K562 (cell line): ENCODE results near the gene ADORA2A. TPM values are rescaled to one million over a fixed set of nuclear protein-coding genes. Genes with fewer than 3 reads are reported as not detected.

Experiments
- ATAC-seq: fragments of 200-7000 bp; cut with Tn5 transposase; 3 replicates; pipeline ENCODE4 v1.9.1; 2020; ENCODE audit warnings: moderate library complexity
- BruUV-seq: library from RNA; stranded (reverse); fragments of 400-500 nt; replicated peaks from 2 replicates; lab custom pipeline; 2021; lab: Mats Ljungman, UMichigan
- CTCF ChIA-PET: fragments of 300-600 bp; formaldehyde crosslinking; extraction: SDS; loops from one replicate; lab custom pipeline; 2021; ENCODE audit warnings: low intra/inter-chr PET ratio; lab: Yijun Ruan, JAX
- POLR2A ChIA-PET: fragments of 300-600, 350-650 bp; sonication (Branson Sonifier 250); formaldehyde crosslinking; extraction: SDS; loops from one replicate; lab custom pipeline; 2021; ENCODE audit warnings: antibody characterized with exemption, inconsistent platforms; lab: Yijun Ruan, JAX
- DNase-seq, 4 experiments: peaks; one replicate each; pipeline versions ENCODE4 v3.0.0 to v3.0.0-alpha.2; 2011 to 2018; ENCODE audit warnings: low spot score in 3 of 4, mixed read lengths in 3 of 4; ENCODE audit errors: extremely low read depth in 1 of 4
- FAIRE-seq: peaks from 2 replicates; lab custom pipeline; 2011; peaks lifted over from hg19 to GRCh38; lab: Jason Lieb, UNC
- H2AFZ ChIP-seq: 2 replicates; pipeline ENCODE4 v1.6.0; 2011; ENCODE audit warnings: low read depth, low read length, control low read depth, inconsistent platforms
- H3K27ac ChIP-seq: fragments of 200-600 bp; 3 replicates; pipeline ENCODE4 v1.8.0; 2011; ENCODE audit warnings: low read depth, mild to moderate bottlenecking, control low read depth, inconsistent platforms, low read length, moderate library complexity, mixed read lengths; ENCODE audit errors: extremely low read depth
- H3K27me3 ChIP-seq, 2 experiments: fragments of 300-600 bp in 1 of 2; 2 replicates in 1 of 2; 3 replicates in 1 of 2; pipeline versions ENCODE4 v1.6.0 to v1.8.0; 2011; ENCODE audit warnings: inconsistent platforms in 2 of 2, low read length in 2 of 2, mild to moderate bottlenecking in 1 of 2, mixed read lengths in 1 of 2, moderate library complexity in 1 of 2; ENCODE audit not compliant: control insufficient read depth in 2 of 2, insufficient read depth in 2 of 2
- H3K36me3 ChIP-seq: fragments of 300-600 bp; 3 replicates; pipeline ENCODE4 v1.8.0; 2011; ENCODE audit warnings: mild to moderate bottlenecking, low read length, inconsistent platforms; ENCODE audit not compliant: control insufficient read depth, insufficient read depth
- H3K4me1 ChIP-seq, 2 experiments: fragments of 200-600 bp in 1 of 2; replicated peaks in 1 of 2; 2 replicates in 1 of 2; 3 replicates in 1 of 2; pipeline versions ENCODE4 v1.5.1 to v1.8.0; 2011; ENCODE audit warnings: inconsistent platforms in 2 of 2, low read length in 2 of 2, mild to moderate bottlenecking in 1 of 2, mixed read lengths in 1 of 2, moderate library complexity in 1 of 2; ENCODE audit not compliant: control insufficient read depth in 2 of 2, insufficient read depth in 2 of 2
- H3K4me2 ChIP-seq: 2 replicates; pipeline ENCODE4 v1.6.1; 2011; ENCODE audit warnings: low read length, control low read depth, inconsistent platforms, mixed read lengths; ENCODE audit not compliant: insufficient read depth
- H3K4me3 ChIP-seq: fragments of 200-600 bp; sonication (generic), shearing (Covaris generic); 2 replicates; pipeline ENCODE4 v1.5.1; 2016; ENCODE audit warnings: control low read depth, inconsistent platforms
- H3K79me2 ChIP-seq: fragments of 200-600 bp; 3 replicates; pipeline ENCODE4 v1.8.0; 2011; ENCODE audit warnings: low read length, inconsistent platforms; ENCODE audit not compliant: control insufficient read depth, insufficient read depth
- H3K9ac ChIP-seq, 2 experiments: 2 replicates each; pipeline versions ENCODE4 v1.6.0 to v1.6.1; 2011; ENCODE audit warnings: low read depth in 2 of 2, low read length in 2 of 2, control low read depth in 1 of 2, inconsistent platforms in 1 of 2, mild to moderate bottlenecking in 1 of 2, mixed read lengths in 1 of 2; ENCODE audit not compliant: insufficient read depth in 1 of 2
- H3K9me1 ChIP-seq: one replicate; pipeline ENCODE4 v1.6.0; 2011; ENCODE audit warnings: inconsistent platforms, mild to moderate bottlenecking, low read length, moderate library complexity; ENCODE audit not compliant: control insufficient read depth, insufficient read depth
- H3K9me3 ChIP-seq: replicated peaks from 2 replicates; pipeline ENCODE4 v1.5.1; 2011; ENCODE audit warnings: low read depth, low read length, inconsistent platforms; ENCODE audit not compliant: control insufficient read depth, insufficient read depth
- H4K20me1 ChIP-seq: replicated peaks from 2 replicates; pipeline ENCODE4 v1.6.1; 2011; ENCODE audit warnings: low read length, inconsistent platforms, mixed read lengths; ENCODE audit not compliant: control insufficient read depth, insufficient read depth
- CEBPG ChIP-seq, 3 experiments: fragments of 200-800 bp in 1 of 3; sonication (Bioruptor generic) in 1 of 3; sonication (generic) in 1 of 3; formaldehyde crosslinking in 1 of 3; IDR thresholded peaks in 2 of 3; conservative IDR thresholded peaks in 1 of 3; 2 replicates each; pipeline versions ENCODE4 v1.6.1 to v1.8.0; 2016 to 2022; ENCODE audit warnings: missing compliant biosample characterization in 2 of 3, missing genetic modification characterization in 2 of 3, mild to moderate bottlenecking in 1 of 3, missing genetic modification reagents in 1 of 3
- CLOCK ChIP-seq: fragments of 250-450 bp; sonication (Bioruptor Pico); IDR thresholded peaks from 2 replicates; pipeline ENCODE4 v1.4.0; 2020; ENCODE audit warnings: mild to moderate bottlenecking, moderate library complexity, borderline replicate concordance
- PHF20 ChIP-seq: fragments of 450-650 bp; IDR thresholded peaks from 2 replicates; pipeline ENCODE4 v1.6.1; 2018; ENCODE audit not compliant: partially characterized antibody
- TSHZ1 ChIP-seq: fragments of 250-450 bp; sonication (Bioruptor Pico); IDR thresholded peaks from 2 replicates; pipeline ENCODE4 v1.4.0; 2020; ENCODE audit warnings: mild to moderate bottlenecking, moderate library complexity
- ZNF717 ChIP-seq: fragments of 250-450 bp; sonication (Bioruptor Pico); IDR thresholded peaks from 2 replicates; pipeline ENCODE4 v1.5.0; 2021
- whole genome bisulfite sequencing: fragments of 100-300 bp; shearing (Covaris generic); methylation state at CpG from one replicate; pipeline ENCODE4 v1.1.6; 2016; ENCODE audit warnings: low coverage, mixed read lengths; ENCODE audit not compliant: insufficient coverage; ENCODE audit errors: missing lambda C conversion rate; 5-methylcytosine and 5-hydroxymethylcytosine counted together
- in situ Hi-C: fragments of 300-500 bp; cut with MboI; formaldehyde crosslinking; loops from 4 replicates; pipeline ENCODE4 v1.15.0; 2018; ENCODE audit warnings: inconsistent platforms, mixed read lengths
- intact Hi-C: fragments of 100-400 bp; cut with micrococcal nuclease; formaldehyde crosslinking; loops from 2 replicates; pipeline ENCODE4 v1.14.2; 2022
- polyA plus RNA-seq, 8 experiments: library from polyadenylated mRNA; depleted of rRNA in 4 of 8; stranded (reverse) in 5 of 8; unstranded in 3 of 8; fragments of >200 nt; fragmentation: Nextera tagmentation in 2 of 8; fragmentation: Illumina TruSeq in 1 of 8; extraction: Ambion mirVana in 2 of 8; extraction: Trizol in 1 of 8; gene quantifications; 2 replicates each; pipeline versions ENCODE4 v1.2.1 to v1.2.3, GENCODE V29; 2011 to 2014; ENCODE audit warnings: inconsistent platforms in 1 of 8, missing spikeins in 1 of 8
- total RNA-seq, 7 experiments: library from RNA; depleted of rRNA in 6 of 7; stranded (reverse); fragments of >200 nt in 6 of 7; fragmentation: Illumina TruSeq in 2 of 7; extraction: Trizol in 2 of 7; gene quantifications; 2 replicates each; pipeline versions ENCODE4 v1.2.1 to v1.2.3, GENCODE V29; 2011 to 2021; ENCODE audit warnings: low replicate concordance in 1 of 7

Gene ADORA2A
- total and polyA plus RNA-seq, 9 of the 15 experiments (the other 6 are each of a cell fraction or from before 2014, with no cell fraction given), result 0.15 to 2.1 (median 0.66) TPM; not detected in 2

- Histone ChIP-seq H3K4me3 (no peak overlapping the region), H4K20me1 (peaks cover 12% of the 10 kb centered on the region), H3K4me2 (no peak overlapping the region), H3K4me1 (peaks cover 0 to 32% of the 10 kb centered on the region in 2 experiments; a peak in 2 of 5 replicates), H3K27me3 (peaks cover 2 to 32% of the 10 kb centered on the region in 2 experiments; a peak in 4 of 5 replicates), H3K9me1 (no peaks in the 10 kb centered on the region), H2AFZ (no peak overlapping the region), H3K27ac (no peak overlapping the region), H3K79me2 (no peaks in the 10 kb centered on the region), H3K36me3 (no peaks in the 10 kb centered on the region), H3K9ac (no peak overlapping the region), H3K9me3 (no peaks in the 10 kb centered on the region)
- FAIRE-seq, result no peak
- in situ Hi-C loops (no loop called here), intact Hi-C loops (no loop called here)
- DNase-seq, result no peak
- no TSS peak for BruUV-seq
- no peak for ATAC-seq
- 0% methylated on average over 3 of the region's 4 CpGs for WGBS
- CTCF ChIA-PET, result no interaction called here
- POLR2A ChIA-PET, result interaction anchor here (0.7 to 1.1 kb wide), 2 partner anchors 25 to 1399 kb away, joined by 3 to 4 read pairs; no protein-coding TSS in a partner anchor
- no peak for TF ChIP-seq CEBPG (CRISPR knock-in tag; IDR thresholded peaks at IDR 0.05)
- TF ChIP-seq CEBPG (tag; conservative IDR thresholded peaks at IDR 0.05 in 1 of 2, IDR thresholded peaks at IDR 0.05 in 1 of 2), result no peak
- no peak for TF ChIP-seq PHF20
Observed at GRCh38 chr22:24426436-24426835, 963 bp upstream of the ADORA2A start.

GRCh38 chr22:24426851-24427499 lies 424 bp upstream of the ADORA2A start:
- no peaks in the 10 kb centered on the region for H3K9me1 ChIP-seq
- H3K4me3 ChIP-seq, result no peak overlapping the region
- intact Hi-C loops (no loop called here), in situ Hi-C loops (no loop called here)
- ATAC-seq (no peak), FAIRE-seq (no peak), DNase-seq (no peak)
- POLR2A ChIA-PET, result interaction anchor here (0.7 kb wide), 1 partner anchor 1400 kb away, joined by 4 read pairs; no protein-coding TSS in a partner anchor
- WGBS, result 11% methylated on average over 14 of the region's 19 CpGs
- H2AFZ ChIP-seq, result no peak overlapping the region
- no peaks in the 10 kb centered on the region for H3K79me2 ChIP-seq
- no peaks in the 10 kb centered on the region for H3K36me3 ChIP-seq
- H3K4me2 ChIP-seq, result no peak overlapping the region
- H3K4me1 ChIP-seq, result peaks cover 0 to 34% of the 10 kb centered on the region in 2 experiments; a peak in 2 of 5 replicates
- no peak overlapping the region; a peak in 1 of 4 replicates for H3K9ac ChIP-seq
- no peaks in the 10 kb centered on the region for H3K9me3 ChIP-seq
- H3K27ac ChIP-seq, result no peak overlapping the region
- H3K27me3 ChIP-seq, result peaks cover 2 to 32% of the 10 kb centered on the region in 2 experiments; a peak in 4 of 5 replicates
- H4K20me1 ChIP-seq, result peaks cover 11% of the 10 kb centered on the region
- CTCF ChIA-PET, result no interaction called here
- no TSS peak for BruUV-seq
- TF ChIP-seq CLOCK (CRISPR knock-in tag) (no peak), TSHZ1 (CRISPR knock-in tag) (no peak), ZNF717 (CRISPR knock-in tag) (no peak)
